Ramos (cell line): ENCODE data around the gene TTR.

Experiments
- in situ Hi-C: fragments of 300-500 bp; cut with MboI; formaldehyde crosslinking; loops from one replicate; pipeline ENCODE4 v1.14.3; 2022; ENCODE audit warnings: low sequenced_read_pairs; ENCODE audit not compliant: unreplicated experiment

The TTR gene

DNA sequence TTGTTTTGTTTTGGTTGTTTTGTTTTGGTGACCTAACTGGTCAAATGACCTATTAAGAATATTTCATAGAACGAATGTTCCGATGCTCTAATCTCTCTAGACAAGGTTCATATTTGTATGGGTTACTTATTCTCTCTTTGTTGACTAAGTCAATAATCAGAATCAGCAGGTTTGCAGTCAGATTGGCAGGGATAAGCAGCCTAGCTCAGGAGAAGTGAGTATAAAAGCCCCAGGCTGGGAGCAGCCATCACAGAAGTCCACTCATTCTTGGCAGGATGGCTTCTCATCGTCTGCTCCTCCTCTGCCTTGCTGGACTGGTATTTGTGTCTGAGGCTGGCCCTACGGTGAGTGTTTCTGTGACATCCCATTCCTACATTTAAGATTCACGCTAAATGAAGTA is at the start of gene TTR:
TTR (plus strand) TSS at position 250 of the 400 bp plus-strand sequence; CDS start at position 276, 26 bp downstream.
- in situ Hi-C loops: no loop called here

DNA sequence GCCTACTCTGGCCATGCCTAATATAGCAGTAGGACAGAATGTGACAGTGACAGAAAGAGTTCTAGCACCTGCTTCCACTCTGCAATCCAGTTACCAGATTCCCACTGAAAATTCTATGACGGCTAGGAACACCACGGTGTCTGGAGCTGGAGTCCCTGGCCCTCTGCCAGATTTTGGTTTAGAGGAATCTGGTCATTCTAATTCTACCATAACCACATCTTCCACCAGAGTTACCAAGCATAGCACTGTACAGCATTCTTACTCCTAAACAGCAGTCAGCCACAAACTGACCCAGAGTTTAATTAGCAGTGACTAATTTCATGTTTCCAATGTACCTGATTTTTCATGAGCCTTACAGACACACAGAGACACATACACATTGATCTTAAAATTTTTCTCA is 45.2 kb upstream of the TTR start:
- in situ Hi-C loops: no loop called here

DNA sequence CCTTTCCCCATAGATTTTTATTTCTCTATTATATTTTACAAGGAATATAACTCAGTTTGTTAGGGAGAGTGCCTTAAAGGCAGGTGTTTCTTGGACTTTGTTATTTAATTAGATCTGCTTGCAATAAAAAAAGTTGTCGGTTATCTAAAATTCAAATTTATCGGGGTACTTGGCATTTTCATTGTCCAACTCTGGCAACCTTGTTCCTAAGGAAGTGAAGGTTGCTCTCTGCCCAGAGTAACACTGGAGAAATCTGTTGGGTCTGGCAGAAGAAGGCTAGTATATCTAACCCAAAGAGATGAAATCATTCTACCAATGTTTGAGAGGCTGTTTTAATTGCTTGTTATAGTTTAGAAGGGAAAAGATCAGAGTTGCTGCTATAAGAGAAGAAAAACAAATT is 42.8 kb upstream of the TTR start:
- in situ Hi-C loops: no loop called here

DNA sequence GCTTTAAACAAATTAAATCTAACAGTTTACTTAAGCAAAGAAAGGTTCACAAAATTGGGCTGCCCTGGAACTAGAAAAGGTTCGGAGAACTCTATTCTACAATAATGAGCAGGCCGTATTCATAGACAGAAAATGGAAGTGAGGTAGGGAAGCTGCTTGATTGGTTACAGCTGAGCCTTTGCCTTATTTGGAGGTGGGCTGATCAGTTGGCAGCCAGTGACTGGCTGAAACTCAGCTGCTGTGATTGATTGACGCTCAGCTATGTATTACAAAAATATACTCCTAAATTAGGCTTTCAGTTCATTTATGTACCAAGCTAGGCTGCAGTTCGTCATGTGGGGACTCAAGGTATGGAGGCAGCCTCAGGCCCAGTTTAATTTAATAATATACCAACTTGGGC is 42.3 kb upstream of the TTR start:
- in situ Hi-C loops: no loop called here

DNA sequence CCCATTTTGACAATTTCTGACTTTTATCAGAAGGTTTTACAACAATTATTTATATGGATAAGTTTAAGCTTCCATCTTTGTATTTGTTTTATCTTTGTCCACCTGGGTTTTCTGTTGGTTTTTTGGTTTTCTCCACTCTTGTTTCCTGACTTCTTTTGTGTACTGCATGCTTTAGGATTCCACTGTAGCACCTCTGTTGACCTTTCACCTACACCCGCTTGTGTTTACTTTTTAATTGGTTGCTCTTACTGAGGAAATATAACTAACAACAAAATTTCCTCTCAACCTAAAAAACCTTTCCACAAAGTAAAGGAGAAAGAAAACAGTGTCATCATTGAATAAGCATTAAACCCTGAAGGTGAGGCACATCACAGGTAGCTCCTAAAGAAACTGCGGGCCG is 39.8 kb upstream of the TTR start:
- in situ Hi-C loops: no loop called here

DNA sequence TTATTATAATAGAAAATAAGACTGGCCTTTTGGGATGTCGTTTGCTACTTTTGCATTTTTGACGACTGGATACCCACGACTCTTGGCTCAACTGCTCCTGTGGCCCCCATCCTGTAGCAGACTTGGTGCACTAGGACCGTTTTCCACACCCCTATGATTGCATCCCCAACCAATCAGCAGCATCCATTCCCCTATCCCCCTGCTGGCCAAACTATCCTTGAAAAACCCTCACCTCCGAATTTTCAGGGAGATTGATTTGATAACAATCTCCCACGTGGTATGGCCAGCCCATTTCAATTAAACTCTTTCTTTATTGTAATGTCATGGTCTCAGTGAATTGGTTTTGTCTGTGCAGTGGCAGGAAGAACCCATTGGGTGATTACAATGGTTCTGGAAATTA is 37.9 kb upstream of the TTR start:
- in situ Hi-C loops: no loop called here

DNA sequence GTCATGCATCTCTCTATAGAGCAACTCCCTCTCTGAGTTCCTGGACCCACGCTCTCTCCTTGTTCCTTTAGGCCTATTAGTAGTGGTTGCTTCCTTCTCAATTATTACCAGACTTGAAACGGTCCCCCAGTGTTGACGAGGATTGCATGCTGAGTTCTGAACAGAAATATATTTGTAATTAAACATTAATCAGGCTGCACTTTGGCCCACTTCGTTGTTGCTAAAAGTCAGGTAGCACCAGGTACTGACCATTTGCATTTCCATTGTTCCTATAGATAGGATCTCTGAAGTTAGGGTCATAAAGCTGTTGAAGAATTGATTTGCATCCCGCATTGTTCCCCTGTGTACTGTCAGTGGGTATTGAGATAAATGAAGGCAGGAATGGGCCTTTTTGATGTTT is 36.9 kb upstream of the TTR start:
- in situ Hi-C loops: loop anchor here (5.0 kb wide), 1 partner anchor 163 kb away; no protein-coding TSS in a partner anchor

DNA sequence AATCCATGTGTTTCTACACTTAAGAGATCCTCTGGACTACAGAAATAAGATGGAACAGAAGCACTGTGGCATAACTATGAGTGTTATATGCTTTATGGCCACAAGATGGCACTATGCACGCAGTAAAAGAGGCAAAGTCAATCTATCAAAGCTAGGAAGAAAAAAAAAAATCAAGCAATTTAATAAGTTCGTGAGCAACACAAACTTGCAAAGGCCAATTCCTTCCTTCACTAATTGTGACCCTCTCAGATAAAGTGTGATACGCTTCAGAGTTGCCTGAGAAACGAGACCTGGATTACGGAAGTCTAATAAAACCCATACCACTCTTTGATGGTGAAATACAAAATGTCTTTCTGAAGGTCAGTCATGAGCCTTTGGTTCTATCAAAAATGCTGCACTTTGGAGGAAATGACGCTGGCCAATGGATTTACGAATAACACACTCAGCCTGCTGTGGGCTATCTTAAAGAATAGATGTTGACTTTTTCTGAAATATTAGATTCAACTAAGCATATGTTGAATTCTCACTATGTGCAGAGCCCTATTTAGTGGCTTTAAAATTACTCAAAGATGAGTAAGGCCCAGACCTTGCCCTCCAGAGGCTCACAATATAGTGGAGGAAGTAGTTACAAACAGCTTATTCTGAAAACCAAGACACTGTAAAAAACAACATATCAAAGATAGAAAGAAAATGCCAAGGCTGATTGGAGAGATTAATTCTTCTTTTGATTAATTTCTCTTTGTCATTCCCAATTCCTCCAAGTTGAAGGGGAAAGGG is 35.5 kb upstream of the TTR start:
- in situ Hi-C loops: loop anchor here (5.0 kb wide), 1 partner anchor 161 kb away; no protein-coding TSS in a partner anchor

DNA sequence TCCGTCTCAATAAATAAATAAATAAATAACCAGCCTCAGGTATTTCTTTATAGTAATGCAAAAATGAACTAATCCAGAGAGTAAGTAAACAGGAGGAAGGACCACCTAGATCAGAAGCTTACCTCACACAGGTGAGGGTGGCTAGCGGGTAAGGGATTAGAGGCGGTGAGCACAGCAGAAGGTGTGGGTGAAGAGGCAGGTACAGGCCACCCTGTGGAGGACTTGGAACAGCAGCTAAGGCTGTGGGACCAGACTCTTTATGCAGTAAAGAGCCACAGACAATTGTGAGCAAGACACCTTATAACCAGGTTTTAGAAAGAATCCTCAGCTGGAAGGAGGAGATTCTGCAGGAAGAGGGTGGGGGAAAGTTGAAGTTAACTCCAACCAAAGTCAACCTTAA is 34.2 kb upstream of the TTR start:
- in situ Hi-C loops: loop anchor here (5.0 kb wide), 1 partner anchor 160 kb away; no protein-coding TSS in a partner anchor

DNA sequence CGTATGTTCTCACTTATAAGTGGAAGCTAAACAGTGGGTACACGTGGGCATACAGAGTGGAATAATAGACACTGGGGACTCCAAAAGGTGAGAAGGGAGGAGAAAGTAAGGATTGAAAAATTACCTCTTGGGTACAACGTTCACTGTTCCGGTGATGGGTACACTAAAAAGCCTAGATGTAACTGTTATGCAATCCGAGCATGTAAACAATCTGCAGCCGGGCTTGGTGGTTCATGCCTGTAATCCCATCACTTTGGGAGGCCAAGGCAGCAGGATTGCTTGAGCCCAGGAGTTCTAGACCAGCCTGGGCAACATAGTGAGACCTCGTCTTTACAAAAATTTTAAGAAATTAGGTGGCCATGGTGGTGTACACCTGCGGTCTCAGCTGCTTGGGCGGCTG is 33.1 kb upstream of the TTR start:
- in situ Hi-C loops: loop anchor here (5.0 kb wide), 1 partner anchor 159 kb away; no protein-coding TSS in a partner anchor

DNA sequence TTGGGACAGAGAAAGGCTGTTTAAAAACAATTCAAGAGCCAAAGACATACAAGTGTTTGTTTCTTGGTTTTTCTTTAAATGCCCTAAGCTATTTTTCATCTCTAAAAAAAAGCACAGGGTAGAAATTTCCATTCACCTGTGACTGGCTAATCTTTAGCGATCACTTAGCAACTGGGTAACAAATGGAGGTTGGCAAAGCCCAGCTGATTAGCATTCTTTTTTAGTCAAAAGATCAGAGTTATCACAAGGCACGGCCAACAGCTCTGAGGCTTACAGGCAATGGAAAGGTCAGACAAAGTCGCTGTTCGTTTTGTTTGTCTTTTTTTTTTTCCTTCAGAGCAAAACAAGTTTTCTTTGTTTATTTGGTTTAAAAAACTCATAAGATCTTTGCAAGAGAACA is 29.0 kb upstream of the TTR start:
- in situ Hi-C loops: loop anchor here (10.0 kb wide), 1 partner anchor 412 kb away; no protein-coding TSS in a partner anchor

DNA sequence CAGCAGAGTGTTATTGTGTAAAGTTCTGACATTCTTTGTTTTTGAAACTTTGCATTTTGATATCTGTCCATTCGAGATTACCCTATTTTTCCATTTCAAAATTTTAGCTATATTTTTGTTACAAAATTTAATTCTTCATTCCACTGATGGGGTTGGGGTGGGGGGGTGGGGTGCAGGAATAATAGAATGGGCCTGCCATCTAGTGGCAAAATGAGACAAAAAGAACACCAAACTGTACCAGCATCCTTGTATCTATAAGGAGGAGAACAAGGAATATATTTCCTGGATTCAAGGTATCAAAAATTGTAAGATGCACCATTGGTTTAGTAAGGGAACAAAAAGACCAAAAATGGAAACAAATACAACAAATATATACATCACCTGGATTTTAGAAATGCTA is 27.9 kb upstream of the TTR start:
- in situ Hi-C loops: loop anchor here (10.0 kb wide), 1 partner anchor 411 kb away; no protein-coding TSS in a partner anchor

DNA sequence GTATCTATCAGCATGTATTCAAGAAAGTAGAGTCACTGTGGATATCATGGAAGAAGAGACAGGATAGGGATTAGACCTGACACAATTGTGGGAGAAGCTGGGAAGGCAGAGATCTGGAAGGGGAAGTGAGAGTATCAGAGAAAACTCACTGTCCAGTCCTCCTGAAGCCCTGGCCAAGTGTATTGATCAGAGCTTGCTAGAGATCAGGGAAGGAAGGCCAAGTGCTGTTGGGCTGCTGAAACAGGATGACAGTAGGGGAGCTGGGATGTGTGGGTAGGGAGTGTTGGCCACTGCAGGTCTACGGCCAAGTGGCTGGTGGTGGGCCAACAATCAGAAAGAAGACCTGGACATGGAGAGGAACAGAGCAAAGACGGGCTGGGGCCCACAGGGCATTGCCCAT is 26.3 kb upstream of the TTR start:
- in situ Hi-C loops: loop anchor here (10.0 kb wide), 1 partner anchor 409 kb away; no protein-coding TSS in a partner anchor

DNA sequence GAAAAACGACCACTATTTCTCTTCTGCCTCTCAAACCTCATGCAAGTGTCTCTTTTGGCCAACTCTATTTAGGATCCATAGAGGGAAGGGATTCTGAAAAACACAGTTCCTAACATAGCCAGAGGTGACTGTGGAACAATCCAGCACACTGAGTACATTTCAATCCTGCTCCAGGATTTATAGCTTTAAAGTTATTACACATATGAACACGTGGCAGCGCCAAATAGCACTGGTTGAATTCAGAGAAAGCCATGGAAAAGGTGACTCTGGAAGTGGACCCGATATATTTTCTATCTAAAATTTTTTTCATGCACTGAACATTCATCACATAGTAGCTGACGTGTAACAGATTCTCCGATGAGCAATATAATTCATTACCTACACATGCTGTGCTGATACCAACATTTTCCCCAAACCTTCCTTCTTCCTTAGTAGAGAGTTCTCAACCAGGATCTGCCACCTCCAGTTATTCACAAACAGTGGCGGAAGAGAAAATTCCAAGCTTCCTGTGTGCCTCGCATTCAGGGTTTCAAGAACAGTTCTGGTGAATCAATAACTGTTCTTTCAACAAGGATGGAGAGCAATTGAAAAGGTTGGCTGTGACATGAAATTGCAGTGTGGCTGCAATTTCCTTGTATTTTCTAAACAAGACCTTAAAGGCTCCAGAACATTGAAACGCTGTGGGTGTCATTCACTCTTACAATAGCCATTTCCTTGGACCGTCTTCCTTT is 25.7 kb upstream of the TTR start:
- in situ Hi-C loops: loop anchor here (10.0 kb wide), 1 partner anchor 409 kb away; no protein-coding TSS in a partner anchor

DNA sequence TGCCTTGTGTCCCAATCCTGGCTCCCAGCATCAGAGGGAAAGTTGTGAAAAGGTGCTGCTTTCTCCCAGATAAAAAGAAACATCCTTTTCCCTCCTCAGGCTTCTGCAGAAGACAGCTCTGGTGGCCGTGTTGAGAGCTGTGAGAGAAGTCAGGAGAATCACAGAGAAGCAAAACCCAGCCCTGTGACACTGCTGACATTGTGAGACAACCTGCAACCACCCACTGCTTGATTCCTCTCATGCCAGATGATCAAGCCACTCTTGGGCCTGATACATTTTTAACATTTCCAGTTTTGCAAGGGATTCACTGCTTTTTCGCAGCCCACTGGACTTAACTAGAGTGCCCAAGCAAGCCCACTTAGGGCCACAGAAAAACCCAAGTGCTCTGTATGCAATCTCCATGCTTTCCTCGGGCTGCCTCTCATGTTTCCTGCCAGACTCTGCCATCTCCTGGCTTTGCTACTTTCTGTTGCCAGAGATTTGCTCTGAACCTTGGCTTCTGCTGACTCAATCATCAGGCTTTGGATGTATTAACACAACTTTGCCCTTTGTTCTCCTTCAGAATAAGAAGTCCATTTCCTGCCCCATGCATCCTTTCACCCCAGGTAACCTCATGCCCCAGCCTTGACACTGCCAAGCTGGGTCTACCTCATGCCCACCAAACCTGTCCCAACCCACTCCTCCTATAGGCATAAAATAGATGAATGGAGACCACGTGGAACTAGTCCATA is 24.9 kb upstream of the TTR start:
- in situ Hi-C loops: loop anchor here (10.0 kb wide), 1 partner anchor 408 kb away; no protein-coding TSS in a partner anchor

DNA sequence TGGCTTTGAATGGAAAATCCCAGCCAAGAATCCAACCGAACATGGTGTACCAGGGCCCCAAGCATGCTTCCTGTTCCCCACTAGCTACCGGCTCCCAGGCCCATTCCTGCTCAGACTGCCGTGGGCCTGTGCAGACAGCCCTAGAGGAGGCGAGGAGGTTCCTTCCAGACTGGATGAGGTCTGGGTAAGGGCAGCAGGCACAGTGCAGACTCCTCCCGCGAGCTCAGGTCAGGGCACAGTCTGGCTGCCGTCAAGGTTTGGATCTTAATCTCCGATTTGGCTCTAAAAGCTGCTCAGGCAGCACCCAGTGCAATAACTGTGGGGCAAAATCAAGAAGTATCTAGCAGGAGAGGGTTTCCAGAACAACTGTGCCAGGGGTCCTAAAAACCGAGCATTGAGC is 19.3 kb upstream of the TTR start:
- in situ Hi-C loops: no loop called here

DNA sequence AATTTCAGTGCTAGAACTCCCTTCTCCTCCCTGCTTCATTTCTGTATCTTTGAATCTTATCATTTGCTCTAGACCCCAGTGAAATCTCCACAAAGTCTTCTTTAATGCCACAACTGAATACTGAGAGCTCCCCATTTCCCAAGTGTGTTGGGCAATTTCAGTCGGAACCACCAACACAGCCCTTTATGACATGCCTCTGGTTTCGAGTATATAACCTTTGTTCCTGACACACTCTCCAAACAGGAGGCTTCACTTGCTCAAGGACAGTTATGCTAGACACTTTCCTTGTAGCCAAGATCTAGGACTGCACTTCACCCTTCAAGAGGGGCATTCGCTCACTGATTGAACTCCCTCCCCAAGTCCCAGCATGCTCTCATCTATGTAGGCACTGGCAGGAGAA is 18.6 kb upstream of the TTR start:
- in situ Hi-C loops: no loop called here

DNA sequence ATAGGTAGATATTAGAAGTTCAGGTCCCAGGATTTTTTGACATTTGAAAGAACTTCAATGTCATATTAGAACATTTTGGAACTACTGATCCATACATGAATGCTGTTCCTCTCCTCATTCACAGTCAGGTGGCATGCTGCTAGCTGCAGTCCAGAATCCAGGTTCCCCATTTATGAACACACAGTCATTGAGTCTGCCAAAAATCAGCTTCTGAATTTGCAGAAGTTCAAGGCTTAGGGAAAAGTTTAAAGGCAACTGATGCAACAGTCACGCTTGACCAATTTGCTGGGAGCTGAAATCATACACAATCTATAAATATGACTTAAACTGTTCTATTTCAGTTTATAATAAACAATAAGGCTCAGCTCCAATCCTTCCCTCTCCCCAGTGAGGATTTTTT is 17.3 kb upstream of the TTR start:
- in situ Hi-C loops: no loop called here

DNA sequence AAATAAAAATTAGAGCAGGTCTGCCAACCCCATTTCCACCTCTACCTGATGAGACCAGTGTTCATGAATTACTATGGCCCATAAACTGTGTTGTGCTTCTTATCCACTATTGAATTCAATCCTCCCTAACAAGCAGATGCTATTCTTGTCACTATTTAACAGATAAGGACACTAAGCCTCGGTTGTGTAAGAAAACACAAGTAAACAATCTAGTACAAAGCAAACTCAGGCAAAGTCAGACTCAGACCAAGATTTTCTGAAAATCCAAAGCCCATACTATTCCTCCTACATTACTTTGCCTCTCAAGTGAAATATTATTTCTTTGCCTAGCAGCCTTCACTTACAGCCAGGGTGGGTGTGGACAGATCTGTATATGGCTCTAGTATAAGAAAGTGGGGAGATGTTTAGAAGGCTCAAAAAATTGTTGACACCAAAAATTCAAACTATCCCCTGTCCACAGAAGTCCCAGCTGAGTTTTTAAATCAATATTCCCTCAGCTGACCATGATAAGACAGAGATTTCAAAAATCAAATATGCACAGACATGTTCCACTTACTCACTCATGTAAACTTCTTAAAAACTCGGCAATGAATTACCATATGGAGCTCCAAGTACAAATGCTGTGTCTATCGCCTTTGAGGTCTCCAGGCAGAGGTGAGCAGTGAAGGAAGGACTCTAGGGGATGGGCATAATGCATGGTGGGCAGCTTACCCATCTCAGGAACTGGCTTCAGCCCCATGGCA is 16.0 kb upstream of the TTR start:
- in situ Hi-C loops: no loop called here

DNA sequence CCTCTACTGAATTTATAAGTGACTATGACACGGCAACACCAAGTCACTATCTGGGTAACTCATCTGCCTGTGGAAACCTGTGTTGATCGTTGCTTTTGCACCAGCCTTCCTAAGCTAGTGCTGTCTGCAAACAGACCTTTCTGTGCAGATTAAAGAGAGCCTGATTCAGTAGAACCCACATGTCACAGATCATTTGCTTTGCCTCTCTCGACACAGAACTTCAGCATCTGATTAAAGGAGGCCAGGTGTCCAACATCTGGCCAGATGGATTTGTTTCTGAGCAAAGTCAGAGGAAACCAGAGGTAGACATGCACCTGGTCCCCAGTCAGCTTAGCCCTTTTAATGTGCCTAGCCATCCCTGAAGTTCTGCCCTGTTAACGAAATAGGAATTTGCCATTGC is 15.0 kb upstream of the TTR start:
- in situ Hi-C loops: no loop called here
